GM21619 (cell line): ENCODE results near the gene SKP1.
A peak's percentile ranks its signal among the peaks of the same experiment; 100 is the strongest.

ENCODE experiments used
- ATAC-seq: cut with Tn5 transposase; IDR thresholded peaks from one replicate; pipeline ENCODE4 v1.9.1; 2021; ENCODE audit not compliant: unreplicated experiment

The SKP1 gene

DNA sequence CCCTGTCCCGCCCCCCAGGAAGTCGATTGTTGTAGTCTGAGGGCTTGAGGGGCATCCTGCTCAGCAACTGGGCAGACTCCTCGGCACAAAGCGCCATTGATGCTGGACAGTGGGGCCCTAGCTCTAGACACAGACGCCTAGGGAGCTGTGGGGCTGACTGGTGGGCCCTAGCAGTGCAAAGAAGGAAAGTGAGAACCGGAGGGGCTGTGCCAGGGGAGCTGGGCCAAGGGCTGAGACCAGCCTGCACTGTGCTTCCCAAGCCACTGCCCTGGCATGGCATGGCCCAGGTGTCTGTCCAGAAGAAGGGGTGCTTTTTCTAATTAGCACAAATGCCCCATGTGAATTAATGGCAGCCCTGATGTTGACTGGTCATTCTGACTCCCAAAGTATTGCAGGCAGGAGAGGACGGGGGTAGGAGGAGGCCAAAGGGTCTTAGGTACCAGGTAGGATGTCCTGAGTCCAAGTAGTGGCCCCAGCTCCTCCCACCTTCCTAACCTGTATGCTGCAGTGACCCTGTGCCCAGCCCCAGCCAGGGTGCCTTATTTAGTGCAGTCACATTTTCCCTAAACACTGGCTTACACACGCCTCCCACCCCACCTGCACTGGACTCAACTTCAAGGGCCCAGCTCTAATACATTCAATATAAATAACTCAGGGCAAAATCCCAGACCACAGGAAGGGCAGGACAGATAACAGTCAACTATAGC is 46.4 kb downstream of the SKP1 start:
- ATAC-seq, result no peak

DNA sequence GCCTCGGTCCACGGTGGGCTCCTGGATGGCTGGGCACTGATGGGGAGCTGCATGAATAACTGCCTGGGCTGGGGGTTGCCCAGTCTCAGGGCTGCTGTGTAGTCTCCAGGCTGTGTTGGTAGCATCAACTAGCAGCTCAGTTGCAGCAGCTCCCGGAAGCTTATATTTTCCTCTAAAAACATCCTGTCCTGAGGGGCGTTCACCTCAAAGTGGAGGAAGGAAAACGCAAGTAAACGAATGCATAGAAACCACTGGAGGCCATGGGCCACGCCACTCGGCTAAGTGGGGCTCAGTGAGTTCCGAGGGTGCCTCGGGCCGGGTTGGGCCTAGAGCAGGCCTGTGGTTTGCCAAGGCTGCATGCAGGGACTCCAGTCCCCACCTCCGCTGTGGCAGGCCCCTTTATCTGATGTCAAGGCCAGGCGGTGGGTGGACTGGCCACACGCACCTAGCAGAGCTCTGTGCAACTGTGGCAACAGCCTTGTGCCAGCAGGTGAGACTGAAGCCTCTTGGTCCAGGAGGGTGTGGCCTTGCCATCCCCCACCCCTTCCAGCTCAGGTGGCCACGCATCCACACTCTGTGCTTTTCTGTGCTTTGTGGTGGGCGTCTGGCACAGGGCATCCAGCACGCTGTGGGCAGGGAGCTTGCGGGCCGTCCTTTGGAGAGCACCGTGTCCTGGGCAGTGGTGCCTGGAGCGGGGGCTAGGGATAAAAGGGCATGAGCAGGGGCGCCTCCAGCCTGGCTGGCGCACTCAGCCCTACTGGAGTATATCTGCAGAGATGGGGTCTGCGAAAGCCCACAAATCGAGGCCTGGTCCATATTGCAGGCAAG is 47.1 kb downstream of the SKP1 start:
- no peak for ATAC-seq

DNA sequence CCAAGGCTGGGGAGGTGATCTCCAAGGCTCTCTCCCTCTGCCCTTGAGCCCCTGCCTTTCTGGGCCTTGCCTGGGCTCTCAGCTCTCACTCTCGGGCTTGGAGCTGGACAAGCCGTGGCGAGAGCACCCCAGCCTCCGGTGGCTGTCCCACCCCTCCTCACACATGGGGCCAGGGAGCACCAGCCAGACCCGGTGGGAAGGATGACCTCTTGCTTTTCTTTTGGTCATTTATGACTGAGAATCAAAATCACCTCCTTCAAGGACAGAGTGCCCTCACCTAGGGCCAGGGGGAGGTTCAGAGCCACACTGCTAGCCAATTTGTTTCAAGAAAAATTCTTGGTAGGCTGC is 48.1 kb downstream of the SKP1 start:
- ATAC-seq, result no peak

DNA sequence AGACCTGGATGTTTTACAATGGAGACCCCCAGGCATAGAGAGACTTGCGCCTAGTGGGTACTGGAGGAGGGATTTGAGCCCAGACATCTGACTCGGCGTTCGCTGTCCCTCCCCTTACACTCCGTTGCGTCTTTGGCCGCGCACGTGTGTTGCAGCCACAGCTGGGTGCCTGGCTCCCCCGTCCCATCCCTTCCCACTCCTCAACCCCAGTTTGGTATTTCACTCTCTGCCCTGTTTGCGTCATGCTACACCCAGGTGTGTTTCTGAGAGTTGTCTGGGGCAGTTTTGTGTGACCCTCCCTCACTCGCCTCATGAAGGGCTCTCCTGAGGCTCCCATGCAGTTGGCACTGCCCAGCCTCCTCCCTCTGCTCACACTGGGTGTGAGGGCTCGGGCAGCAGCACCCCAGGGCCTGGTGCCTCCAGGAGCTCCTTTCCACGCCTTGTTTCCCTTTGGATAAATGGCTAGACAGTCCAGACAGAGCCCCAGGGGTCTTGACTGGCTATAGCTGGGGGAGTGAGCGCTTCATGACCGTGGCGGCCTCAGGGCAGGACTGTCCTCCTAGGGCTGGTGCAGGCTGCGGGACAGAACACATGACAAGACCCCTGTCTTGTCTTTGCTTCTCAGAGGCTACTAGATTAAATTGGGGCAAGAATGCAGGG is 48.6 kb downstream of the SKP1 start:
- no peak for ATAC-seq

DNA sequence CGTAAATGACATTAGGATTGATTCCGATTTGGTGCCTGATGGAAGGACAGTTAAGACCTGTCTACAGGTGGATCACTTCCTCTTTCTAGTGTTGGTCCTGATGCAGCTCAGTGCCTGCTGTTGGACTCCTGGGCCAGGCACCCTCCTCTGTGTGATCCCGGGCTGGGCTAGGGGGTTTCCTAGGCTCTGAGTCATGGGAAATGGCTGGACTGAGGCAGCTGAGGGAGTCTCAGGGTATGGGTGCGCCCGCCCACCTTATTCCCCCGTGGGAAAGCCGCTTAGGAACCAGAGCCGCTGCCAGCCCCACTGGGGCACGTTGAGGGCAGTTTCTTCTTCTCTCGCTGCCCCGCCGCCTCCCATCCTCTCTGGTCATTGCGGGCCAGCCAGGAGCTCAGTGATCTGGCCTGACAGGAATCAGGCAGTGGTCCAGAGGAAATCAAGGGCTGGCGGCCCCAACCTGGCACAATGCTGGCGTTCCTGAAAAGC is 49.3 kb downstream of the SKP1 start:
- no peak for ATAC-seq

DNA sequence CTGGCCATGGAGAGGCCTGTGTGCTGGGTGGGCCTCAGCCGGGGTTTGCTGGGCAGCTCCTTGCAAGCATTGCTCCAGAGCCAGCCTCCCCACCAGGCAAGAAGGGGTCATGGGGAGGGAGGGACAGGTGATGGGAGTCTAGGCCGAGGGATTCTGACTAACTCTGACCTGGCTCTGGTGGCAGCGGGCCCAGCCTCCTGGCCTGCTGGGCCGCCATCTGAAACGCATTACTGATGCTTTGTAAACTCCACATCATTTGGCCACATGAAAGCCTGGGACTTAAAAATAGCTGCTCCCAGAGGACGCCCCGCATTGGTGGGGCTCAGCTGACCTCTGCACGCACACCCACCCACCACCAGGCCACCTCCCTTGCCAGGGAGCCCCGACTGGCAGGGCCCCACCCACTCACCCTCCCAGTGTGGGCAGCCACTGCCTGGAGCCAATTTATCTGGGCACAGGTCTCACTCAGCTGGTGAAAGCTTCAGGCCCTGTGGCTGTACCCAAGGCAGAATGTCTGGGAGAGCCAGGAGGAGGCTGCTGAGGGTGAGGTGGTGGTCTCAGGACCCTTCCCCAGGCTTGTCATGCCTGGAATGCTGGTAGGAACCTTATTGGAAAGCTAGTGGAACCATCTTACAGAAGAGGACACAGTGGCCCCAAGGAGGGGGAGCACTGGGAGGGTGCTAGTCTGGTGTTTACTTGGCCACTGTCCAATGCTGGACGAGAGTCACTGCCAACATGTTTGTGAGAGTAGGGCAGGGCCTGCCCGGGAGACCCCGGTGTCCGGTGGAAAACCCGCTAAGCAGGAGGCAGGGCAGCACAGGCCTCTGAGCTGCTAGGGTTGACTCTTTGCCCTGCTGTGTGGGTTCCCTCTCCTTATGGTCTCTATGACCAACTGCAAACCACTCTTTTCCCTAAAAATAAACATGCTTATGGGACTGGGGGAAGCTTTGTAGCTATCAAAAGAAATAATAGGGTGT is 51.4 kb downstream of the SKP1 start:
- ATAC-seq, result no peak

DNA sequence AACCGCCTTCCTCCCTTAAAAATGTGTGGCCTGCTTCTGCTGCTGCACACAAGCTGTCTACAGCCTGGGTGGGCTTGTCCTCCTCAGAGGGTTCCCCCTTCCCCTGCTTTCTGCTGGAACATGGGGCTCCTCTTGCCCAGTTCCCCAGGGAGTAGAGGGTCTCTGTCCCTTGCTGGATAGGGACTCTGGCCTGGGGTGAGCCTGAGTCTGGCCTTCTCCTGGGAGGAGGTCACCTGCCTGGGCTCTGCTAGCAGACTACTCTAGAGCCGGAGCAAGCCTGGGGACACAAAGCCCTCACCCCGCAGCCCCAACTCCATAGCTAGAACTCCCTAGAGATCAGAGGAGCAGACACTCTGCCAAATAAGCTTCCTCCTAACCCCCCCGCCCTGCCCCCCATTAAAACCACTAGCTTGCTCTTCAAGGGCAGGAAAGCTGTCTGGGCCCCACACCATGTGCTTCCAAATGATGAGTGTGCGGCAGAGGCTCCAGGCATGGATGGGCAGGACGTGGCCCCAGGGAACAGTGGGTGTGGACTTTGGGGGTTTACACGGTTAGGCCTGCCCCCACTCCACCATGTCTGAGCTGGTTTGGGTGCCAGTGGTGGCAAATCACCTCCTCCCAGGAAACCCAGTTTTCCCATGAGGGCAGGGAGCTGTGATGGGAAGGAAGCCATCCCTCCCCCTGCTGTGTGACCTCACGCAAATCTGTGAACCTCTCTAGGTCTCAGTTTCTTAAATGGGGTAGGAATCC is 52.3 kb downstream of the SKP1 start:
- no peak for ATAC-seq

DNA sequence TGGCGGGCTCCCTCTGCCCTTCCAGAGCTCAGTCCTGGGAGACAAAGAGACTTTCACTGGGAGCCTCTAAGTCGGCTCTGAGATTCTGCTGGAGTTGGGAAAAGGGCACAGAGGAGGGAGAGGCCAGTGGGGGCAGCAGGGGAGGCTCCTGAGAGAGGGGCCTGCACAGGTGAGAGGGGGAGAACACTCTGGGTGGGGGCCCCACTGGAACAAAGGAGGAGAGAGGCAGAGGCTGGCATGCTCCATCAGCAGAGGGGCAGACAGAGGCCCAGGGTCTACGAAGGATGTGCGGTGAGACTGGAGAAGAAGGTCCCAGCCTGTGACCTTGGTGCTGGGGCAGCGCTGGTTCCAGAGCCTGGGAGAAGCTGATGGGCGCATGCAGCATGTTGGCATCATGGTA is 53.4 kb downstream of the SKP1 start:
- ATAC-seq, result no peak

DNA sequence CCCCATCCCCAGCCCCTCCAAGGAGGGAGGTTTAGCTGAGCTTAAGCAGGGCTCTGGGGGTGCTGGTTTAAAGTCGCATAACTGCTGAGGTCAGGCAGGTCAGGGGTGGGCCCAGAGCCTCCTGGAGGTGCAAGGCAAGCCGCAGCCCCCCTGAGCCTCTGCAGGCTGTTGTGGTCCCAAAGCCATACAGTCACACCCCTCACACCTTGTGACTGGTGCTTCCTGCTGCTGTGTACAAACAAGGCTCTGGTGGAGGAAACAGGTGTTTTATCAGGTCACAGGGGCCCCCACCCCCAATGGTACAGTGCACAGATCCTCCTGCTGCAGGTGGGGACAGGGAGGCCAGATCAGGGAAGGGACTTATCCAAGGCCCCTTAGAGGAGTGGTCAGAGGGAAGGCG is 54.2 kb downstream of the SKP1 start:
- ATAC-seq, result no peak

DNA sequence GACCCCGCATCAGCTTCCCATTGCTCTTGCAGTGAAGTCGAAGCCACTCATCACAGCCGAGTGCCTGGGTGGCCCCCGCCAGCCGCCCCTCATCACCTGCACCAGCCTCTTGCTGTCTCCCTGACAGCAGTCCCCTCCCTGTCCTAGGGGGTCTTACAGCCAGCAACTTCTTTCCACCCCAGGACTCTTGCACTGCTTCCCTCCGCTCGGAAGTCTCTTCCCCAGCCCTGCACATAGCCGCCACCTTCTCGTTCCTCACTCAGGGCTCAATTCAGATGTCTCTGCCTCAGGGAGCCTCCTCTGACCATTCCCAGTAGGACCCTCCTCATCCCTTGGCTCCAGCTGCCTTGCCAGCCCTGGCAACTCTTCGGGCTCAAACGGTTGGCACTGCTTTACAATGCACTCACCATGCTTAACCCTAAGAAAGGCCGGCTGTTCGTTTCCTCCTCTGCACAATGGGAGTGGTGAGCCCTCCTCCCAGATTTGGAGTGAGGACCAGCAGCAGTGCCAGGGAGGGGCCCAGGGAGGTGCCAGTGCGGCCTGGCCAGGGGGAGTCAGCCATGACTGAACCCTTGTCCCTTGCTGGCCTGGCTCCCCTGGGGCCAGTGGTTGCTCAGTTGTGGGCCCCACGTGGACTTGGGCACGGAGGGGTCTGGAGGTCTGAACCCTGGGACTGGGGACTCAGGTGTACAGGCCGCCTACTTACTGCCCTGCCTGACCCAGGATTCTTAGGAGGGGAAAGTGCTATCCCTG is 56.2 kb downstream of the SKP1 start:
- ATAC-seq, result no peak

DNA sequence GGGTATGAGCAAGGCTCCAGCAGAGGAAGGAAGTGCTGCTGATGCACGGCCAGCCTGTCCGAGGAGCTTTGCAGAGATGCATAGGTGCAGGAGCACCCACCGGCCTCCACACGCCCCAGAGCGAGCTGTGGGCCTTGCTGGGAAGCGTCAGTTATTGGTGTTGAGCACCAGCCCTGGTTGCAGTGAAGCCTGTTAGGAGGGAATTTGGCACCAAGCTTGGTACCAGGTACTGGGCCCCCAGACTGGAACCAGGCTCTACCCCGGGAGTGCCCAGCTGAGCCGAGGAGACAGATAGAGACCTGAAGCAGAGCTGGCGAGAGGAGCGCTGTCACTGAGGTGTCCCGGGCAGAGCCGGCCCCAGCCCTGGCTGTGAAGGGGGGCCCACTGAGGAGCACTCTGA is 57.0 kb downstream of the SKP1 start:
- ATAC-seq, result no peak

DNA sequence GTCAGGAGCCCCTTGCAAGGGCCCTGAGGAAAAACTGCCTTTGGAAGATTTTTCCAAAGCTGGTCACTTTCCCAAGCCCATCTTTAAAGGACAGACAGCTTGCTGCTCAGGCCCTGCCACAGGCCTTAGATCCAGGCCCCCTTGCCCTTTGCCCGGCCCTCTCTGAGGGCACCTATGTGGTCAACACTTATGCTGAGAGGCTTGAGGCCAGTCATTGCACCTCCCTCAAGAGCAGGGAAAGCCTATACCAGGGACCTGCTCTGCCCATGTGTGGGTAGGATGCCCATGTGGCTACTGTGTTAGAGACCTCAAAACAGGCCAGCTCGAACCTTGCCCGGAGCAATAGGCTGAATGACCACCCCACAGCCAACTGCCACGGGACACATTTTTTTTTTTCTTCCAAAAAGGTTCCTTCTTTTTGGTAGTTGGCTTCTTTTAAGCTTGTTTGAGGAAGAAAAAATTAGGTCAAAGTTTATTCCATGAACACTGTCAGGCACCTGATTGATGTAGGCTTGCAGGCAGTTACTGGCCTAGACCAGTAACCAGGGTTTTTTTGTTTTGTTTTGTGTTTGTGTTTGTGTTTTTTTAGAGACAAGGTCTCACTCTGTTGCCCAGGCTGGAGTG is 58.4 kb downstream of the SKP1 start:
- no peak for ATAC-seq

DNA sequence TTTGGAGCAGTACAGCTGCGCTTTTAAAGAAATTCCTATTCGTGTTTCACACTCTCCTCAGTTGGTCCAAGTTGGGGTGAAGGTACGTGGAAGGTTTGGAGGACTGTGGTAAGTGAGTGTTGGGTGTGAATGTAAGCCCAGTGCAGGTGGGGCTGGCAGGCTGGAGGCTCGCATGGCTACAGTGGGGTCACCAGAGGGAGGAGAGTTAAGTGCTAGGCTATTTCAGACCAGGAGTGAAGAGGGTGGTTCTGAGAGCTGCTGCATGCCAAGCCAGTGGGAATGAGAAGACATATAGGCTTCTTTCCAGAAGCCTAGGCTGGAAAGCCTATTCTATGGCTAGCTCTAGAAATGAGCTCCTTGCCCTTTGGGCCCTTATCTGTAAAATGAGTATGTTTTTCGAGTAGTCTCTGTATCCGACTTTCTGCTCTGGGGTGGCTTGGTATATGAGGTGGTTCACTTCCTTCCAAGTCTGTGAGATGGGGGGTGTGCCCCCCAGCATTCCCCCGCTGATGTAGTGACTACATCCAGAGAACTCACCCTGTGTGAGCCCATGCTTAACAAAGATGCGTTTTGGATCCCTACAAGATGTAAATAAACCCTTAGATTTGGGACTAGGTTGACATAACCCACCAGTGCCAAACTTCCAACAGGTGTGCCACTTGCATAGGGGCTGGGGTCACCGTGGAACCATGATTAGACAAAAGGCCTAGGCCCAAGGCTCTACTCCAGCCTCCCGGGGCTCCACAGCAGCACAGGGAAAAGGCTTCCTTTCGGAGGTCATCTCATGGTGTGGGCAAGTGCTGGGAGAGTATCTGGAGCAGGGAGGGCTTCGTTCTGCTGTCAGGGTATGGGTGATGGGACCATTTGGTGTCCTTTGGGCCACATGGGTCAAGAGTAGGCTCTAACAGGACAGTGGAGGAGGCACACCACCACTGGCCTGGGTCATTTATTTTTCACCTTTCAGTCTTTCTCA is 59.7 kb downstream of the SKP1 start:
- no peak for ATAC-seq

DNA sequence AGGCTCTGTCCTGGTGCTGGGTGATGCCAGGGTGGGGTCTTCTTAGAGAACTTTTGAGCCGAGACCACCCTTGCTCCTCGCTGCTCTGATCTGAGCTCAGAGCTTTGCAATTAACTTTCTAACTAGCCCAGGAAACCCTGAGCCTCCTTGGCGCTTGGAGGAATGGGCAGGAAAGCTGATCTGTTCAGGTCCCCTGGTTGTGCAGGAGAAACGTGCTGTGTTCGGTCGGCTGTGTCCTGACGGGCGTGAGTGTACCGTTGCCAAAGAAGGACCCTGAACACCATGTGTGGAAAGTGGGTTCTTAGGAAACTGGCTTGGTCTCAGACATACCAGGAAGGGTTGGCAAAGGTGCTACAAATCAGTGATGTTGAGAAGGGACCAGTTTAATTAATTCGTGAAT is 60.5 kb downstream of the SKP1 start:
- ATAC-seq, result no peak

DNA sequence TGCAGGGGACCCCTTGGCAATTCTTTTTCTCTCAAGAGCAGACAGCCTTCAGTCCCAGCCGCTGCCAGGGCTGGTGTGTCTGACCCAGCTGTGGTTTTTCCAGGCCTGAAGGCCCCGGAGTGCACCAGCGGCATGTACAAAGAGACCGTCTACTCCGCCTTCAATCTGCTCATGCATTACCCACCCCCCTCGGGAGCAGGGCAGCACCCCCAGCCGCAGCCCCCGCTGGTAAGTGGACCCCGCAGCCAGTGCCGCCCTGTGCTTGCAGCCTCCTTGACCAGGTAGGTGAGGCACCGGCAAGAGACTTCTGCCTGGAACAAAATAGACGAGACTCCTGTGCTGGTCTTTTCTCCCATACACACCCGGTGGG is 61.0 kb downstream of the SKP1 start:
- no peak for ATAC-seq

DNA sequence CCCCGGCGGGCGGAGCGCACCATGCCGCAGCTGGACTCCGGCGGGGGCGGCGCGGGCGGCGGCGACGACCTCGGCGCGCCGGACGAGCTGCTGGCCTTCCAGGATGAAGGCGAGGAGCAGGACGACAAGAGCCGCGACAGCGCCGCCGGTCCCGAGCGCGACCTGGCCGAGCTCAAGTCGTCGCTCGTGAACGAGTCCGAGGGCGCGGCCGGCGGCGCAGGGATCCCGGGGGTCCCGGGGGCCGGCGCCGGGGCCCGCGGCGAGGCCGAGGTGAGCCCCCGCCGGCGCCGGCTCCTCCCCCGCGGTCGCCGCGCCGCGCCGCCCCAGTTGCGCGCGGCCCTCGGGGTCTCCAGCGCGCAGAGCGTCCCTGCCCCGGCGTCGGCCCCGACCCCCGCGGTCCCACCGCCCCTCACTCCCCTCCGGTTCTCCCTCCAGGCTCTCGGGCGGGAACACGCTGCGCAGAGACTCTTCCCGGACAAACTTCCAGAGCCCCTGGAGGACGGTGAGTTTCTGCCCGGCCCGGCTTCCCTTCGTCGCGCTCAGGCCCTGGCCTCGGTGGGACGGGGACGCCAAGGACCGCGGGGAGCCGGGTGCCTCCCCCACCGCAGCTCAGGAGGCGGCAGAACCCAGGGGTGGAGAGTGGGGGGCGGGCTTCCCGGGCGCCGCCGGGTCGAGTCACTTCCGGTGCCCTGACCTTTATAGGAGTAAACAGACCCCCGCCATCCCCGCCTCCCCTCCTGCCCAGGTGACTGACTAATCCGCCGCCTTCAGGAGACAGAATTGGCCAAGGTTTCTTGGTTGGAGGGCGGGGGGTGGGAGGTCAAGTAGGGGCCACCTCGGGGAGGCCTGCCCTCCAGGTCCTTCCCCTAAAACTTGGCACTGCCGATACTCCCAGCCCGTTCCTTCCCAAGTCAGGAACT is 61.6 kb downstream of the SKP1 start:
- peak; percentile 2 for ATAC-seq
